CMK (cell line): ENCODE measurements around the gene PACRG.

Experiments
- DNase-seq: peaks from one replicate; pipeline ENCODE4 v3.0.0-alpha.2; 2010; ENCODE audit warnings: low read depth

The PACRG gene

GRCh38 chr6:163200694-163201093 is 472.9 kb downstream of the PACRG start:
- no peak for DNase-seq

GRCh38 chr6:163201855-163202254 is 474.1 kb downstream of the PACRG start:
- DNase-seq, result no peak

GRCh38 chr6:163206196-163206595 is 478.4 kb downstream of the PACRG start:
- no peak for DNase-seq

- no peak for DNase-seq
Observed at GRCh38 chr6:163207431-163208383, 479.9 kb downstream of the PACRG start.

- DNase-seq, result no peak
Observed at GRCh38 chr6:163209005-163209404, 481.2 kb downstream of the PACRG start.

GRCh38 chr6:163212123-163212522 is 484.3 kb downstream of the PACRG start:
- no peak for DNase-seq

GRCh38 chr6:163214259-163214658 is 486.5 kb downstream of the PACRG start:
- no peak for DNase-seq

- DNase-seq, result no peak
Observed at GRCh38 chr6:163218361-163218894, 490.7 kb downstream of the PACRG start.

GRCh38 chr6:163226181-163226835 is 498.5 kb downstream of the PACRG start:
- DNase-seq, result no peak

DNA sequence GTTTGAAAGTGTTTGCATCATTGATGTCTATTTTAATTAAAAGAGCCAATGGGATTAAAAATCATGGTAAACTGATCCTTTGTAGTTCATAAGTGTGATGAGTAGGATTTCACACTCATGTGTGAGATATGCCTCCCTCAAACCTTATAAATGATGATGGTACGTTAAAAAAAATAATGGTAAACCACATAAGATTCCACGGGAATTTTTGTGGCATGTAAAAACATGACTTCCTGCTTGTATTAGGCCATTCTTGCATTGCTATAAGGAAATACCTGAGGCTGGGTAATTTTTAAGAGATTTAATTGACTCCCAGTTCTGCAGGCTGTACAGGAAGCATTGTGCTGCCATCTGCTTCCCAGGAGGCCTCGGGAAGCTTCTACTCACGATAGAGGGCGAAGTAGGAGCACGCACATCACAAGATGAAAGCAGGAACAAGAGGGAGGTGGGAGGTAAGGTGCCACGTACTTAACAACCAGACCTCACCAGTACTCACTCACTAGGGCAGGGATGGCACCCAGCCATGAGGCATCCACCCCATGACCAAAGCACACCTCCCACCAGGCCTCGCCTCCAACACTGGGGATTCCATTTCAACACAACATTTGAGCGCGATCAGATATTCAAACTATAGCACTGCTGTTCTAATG is 499.2 kb downstream of the PACRG start:
- no peak for DNase-seq

GRCh38 chr6:163228041-163228440 is 500.3 kb downstream of the PACRG start:
- DNase-seq, result no peak

DNA sequence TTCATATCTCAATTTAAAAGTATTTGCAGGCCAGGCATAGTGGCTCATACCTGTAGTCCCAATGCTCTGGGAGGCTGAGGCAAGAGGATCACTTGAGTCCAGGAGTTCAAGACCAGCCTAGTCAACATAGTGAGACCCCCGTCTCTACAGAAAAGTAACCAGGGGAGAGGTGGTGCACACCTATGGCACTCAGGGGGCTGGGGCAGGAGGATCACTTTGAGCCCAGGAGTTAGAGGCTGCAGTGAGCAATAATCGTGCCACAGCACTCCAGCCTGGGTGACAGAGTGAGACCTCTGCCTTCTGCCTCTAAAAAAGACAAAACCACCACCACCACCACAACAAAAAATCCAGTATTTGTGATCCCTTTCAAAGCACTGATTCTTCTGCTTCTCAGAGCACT is 501.3 kb downstream of the PACRG start:
- DNase-seq, result no peak

DNA sequence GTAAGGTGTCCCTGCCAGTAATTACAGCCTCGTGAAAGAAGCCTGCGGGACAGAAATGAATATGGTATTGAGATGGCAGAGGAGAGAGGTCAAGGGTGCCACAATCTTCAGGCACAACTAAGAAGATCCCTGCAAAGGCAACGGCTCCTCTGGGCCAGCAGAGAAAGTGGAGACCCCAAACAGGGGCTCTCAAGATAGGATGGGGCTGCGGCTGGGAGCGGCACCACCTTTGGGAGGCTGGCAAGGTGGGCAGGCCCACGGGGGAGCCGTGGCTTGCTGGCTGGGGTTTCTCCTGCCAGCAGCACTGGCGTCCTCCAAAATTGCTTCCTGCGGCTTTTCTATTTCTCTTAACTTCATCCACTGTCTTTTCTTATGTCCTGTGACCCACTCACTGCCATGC is 503.1 kb downstream of the PACRG start:
- no peak for DNase-seq

GRCh38 chr6:163231356-163232014 is 503.7 kb downstream of the PACRG start:
- no peak for DNase-seq

- DNase-seq, result no peak
Observed at GRCh38 chr6:163232015-163232523, 504.3 kb downstream of the PACRG start.

DNA sequence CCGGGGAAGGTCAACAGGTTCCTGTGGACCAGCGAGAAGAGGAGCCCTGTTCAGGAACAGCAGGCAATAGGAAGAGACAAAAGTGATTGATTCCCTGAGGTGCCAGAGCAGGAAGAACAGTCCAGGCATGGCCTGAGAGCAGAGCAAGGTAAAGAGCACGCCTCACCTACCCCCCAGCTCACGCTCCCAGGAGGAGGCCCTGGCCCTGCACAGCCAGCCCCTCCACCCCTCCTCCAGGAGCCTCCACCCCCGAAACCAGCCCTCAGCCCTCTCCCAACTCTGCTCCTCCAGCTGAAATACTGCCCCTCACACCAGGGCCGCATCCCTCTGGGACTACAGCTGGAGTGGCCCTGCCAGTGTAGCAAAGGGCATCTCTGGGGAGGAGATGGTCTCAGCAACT is 504.9 kb downstream of the PACRG start:
- no peak for DNase-seq

DNA sequence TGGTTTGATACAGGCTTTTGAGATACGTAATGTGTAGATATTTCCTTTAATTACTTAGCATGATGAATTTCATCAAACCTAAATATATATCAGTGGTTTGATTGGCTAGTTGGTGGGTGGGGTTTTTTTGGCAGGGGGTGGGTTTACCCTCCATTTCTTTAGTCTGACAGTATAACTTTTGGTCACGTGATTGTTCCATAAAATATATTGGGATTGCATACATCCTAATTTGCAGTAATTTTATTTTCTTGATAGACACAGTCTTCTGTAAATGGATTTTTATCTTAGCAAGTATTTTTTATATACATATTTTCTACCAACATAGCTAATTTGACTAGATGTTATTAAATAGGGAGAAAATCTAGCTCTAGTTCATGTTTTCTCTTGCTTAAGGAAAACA is 509.3 kb downstream of the PACRG start:
- no peak for DNase-seq

DNA sequence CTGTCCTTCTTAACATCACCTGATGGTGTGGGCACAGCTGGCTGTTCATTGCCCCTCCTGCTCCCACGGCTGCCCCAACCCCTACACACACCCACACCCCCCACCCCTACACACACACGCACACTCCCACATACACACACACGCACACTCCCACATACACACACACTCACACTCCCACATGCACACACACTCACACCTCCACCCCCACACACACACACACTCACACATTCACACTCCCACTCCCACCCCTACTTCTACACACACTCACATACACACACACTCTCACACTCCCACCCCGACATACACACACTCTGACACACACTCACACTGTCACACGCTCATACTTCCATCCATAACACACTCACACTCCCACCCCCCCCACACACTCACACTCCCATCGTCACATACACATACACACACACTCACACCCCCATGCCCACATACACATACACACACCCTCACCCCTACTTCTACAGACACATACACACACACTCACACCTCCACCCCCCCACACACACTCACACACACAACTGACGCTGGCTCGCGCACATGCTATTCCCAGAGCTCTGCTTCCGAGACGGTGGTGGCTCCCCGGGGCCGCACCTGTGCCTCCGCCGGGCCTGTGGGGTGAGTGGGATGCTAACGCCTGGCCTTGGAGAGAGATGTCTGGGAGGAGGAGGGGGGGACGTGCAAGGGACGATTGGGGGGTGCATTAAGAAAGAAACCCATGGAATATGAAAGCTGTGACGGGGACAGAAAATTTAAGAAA is 512.0 kb downstream of the PACRG start:
- no peak for DNase-seq

GRCh38 chr6:163240556-163240955 is 512.8 kb downstream of the PACRG start:
- no peak for DNase-seq

DNA sequence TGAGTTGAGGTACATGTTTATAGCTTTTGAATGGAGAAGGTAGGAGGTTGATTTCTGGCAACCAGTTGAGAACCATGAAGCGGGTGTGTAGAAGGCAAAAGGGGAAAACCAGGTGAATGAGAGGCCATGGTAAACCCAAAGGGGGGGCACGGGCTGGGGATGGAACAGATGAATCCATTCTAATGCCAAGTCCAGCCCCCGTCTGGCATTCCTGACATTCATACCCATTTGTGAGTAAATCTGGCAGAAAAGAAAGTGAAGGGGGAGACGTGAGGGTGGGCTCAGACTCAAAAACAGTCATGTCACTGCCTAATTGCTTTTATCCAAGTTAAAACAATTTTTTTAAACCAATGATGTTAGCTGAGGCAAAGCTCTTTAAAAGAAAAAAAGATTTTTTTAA is 513.9 kb downstream of the PACRG start:
- no peak for DNase-seq

- DNase-seq, result no peak
Observed at GRCh38 chr6:163243083-163243482, 515.3 kb downstream of the PACRG start.
